HG03175 (cell line): ENCODE data around the gene PRKCE.

Experiments used
- ATAC-seq: cut with Tn5 transposase; IDR thresholded peaks from one replicate; pipeline ENCODE4 v1.9.1; 2021; ENCODE audit warnings: mild to moderate bottlenecking, moderate library complexity; ENCODE audit not compliant: unreplicated experiment

The PRKCE gene

GRCh38 chr2:45750001-45750400 lies 98.5 kb downstream of the PRKCE start:
- ATAC-seq: no peak

GRCh38 chr2:45750484-45750883 lies 99.0 kb downstream of the PRKCE start:
- no peak for ATAC-seq

GRCh38 chr2:45753381-45753780 lies 101.9 kb downstream of the PRKCE start:
- no peak for ATAC-seq

GRCh38 chr2:45754131-45755010 lies 102.9 kb downstream of the PRKCE start:
- no peak for ATAC-seq

GRCh38 chr2:45755585-45756335 lies 104.3 kb downstream of the PRKCE start:
- ATAC-seq: no peak

- no peak for ATAC-seq
Measured at GRCh38 chr2:45758018-45758417, 106.5 kb downstream of the PRKCE start.

GRCh38 chr2:45759310-45759851 lies 107.9 kb downstream of the PRKCE start:
- ATAC-seq: no peak

- no peak for ATAC-seq
Measured at GRCh38 chr2:45761635-45762034, 110.2 kb downstream of the PRKCE start.

- ATAC-seq: no peak
Measured at GRCh38 chr2:45763255-45763654, 111.8 kb downstream of the PRKCE start.

- no peak for ATAC-seq
Measured at GRCh38 chr2:45763797-45764196, 112.3 kb downstream of the PRKCE start.

- ATAC-seq: no peak
Measured at GRCh38 chr2:45765007-45765727, 113.7 kb downstream of the PRKCE start.

GRCh38 chr2:45765728-45766254 lies 114.3 kb downstream of the PRKCE start:
- no peak for ATAC-seq

GRCh38 chr2:45768208-45768607 lies 116.7 kb downstream of the PRKCE start:
- ATAC-seq: no peak

- no peak for ATAC-seq
Measured at GRCh38 chr2:45769056-45769455, 117.6 kb downstream of the PRKCE start.

GRCh38 chr2:45769854-45770576 lies 118.5 kb downstream of the PRKCE start:
- ATAC-seq: no peak

- ATAC-seq: no peak
Measured at GRCh38 chr2:45770811-45771210, 119.3 kb downstream of the PRKCE start.

- ATAC-seq: no peak
Measured at GRCh38 chr2:45771261-45771660, 119.8 kb downstream of the PRKCE start.

- ATAC-seq: no peak
Measured at GRCh38 chr2:45772038-45772437, 120.6 kb downstream of the PRKCE start.

- ATAC-seq: no peak
Measured at GRCh38 chr2:45773909-45774308, 122.4 kb downstream of the PRKCE start.

GRCh38 chr2:45774688-45775244 lies 123.3 kb downstream of the PRKCE start:
- ATAC-seq: no peak
